Transverse colon (tissue), 4 donors: ENCODE data around the gene P3H4.

ENCODE experiments used
- CTCF ChIP-seq, 5 experiments: fragments of 200-600 bp in 3 of 5; fragments of 450-650 bp in 2 of 5; sonication (generic) in 3 of 5; IDR thresholded peaks; 1 replicate in 2 of 5; 2 replicates in 3 of 5; pipeline ENCODE4 v1.5.1; 2016 to 2017; ENCODE audit warnings: antibody characterized with exemption in 5 of 5, inconsistent platforms in 3 of 5, mild to moderate bottlenecking in 2 of 5, moderate library complexity in 1 of 5
- POLR2A ChIP-seq: fragments of 450-650 bp; IDR thresholded peaks from one replicate; pipeline ENCODE4 v1.6.1; 2016; ENCODE audit warnings: antibody characterized with exemption, mild to moderate bottlenecking, moderate library complexity
- POLR2AphosphoS5 ChIP-seq, 3 donors: sonication (generic); formaldehyde crosslinking; IDR thresholded peaks; one replicate each; pipeline ENCODE4 v1.6.1; 2016; ENCODE audit warnings: antibody characterized with exemption in 3 of 3

GRCh38 chr17:41785091-41785858 is 26.5 kb downstream of the P3H4 start:
- no peak for TF ChIP-seq CTCF (IDR thresholded peaks at IDR 0.05)
- no peak for TF ChIP-seq POLR2A
- TF ChIP-seq POLR2AphosphoS5 (IDR thresholded peaks at IDR 0.05): no peak
